ENCODE results near the gene TMEM106A. TPM values are rescaled to one million over a fixed set of nuclear protein-coding genes. Genes with fewer than 3 reads are reported as not detected.
"Not testable (repeated sequence)": the region's sequence is repeated elsewhere in the genome, so short reads cannot be mapped to it uniquely, and the experiment has no call there.

TMEM106A gene
- total and polyA plus RNA-seq, 2 donors (not counting 1 experiment from before 2014, with no cell fraction given) = 23.7 to 66.0 TPM

DNA sequence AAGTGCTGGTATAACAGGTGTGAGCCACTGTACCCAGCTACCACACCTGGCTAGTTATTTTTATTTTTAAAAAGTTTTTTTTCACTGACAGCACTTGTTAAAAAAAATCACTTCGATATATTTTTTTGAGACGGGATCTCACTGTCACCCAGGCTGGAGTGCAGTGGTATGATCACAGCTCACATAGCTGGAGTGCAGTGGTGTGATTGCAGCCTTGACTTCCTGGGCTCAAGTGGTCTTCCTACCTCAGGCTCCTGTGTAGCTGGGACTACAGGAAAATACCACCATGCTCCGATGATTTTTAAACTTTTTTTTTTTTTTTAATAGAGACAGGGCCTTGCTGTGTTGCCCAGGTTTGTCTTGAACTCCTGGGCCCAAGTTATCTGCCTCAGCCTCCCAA, 27.8 kb upstream of the TMEM106A start:
- Mint-ChIP-seq H3K4me3 (no peak overlapping the region), H3K9me3 (ENCODE audit: insufficient read depth) (no peaks in the 10 kb centered on the region)
- no peak overlapping the region for H3K4me2 ChIP-seq (replicated peaks; ENCODE audit: low read depth, low read length, poor library complexity, severe bottlenecking)

DNA sequence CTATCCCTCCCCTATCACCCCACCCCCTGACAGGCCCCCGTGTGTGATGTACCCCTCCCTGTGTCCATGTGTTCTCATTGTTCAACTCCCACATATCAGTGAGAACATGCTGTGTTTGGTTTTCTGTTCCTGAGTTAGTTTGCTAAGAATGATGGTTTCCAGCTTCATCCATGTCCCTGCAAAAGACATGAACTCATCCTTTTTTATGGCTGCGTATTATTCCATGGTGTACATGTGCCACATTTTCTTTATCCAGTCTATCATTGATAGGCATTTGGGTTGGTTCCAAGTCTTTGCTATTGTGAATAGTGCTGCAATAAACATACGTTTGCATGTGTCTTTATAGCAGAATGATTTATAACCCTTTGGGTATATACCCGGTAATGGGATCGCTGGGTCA, 25.0 kb upstream of the TMEM106A start:
- 100% methylated on average over 2 of the region's 5 CpGs for WGBS (ENCODE audit: insufficient coverage)
- H4K20me1 ChIP-seq (ENCODE audit: control insufficient read depth, insufficient read depth, low read length, poor library complexity, severe bottlenecking); DNase-seq; H3K9me3 ChIP-seq (ENCODE audit: control extremely low read depth in 1 of 3, control insufficient read depth in 2 of 3, insufficient read depth in 1 of 3, low read length in 2 of 3); H3K4me3 ChIP-seq (ENCODE audit: control extremely low read depth in 1 of 5, extremely low read depth in 1 of 5, insufficient read depth in 1 of 5, low read depth in 2 of 5, low read length in 4 of 5); H2AFZ ChIP-seq (ENCODE audit: insufficient read depth, low read depth, low read length, poor library complexity, severe bottlenecking); H3K27me3 ChIP-seq (replicated peaks in 1 of 4; ENCODE audit: control extremely low read depth in 1 of 4, control insufficient read depth in 3 of 4, insufficient read depth in 4 of 4, low read length in 3 of 4); CTCF ChIA-PET; H3K4me1 Mint-ChIP-seq; H3K27ac Mint-ChIP-seq; H3K27ac ChIP-seq (ENCODE audit: low read length in 2 of 2); H3K9ac ChIP-seq (ENCODE audit: low read length); H3K4me1 ChIP-seq (ENCODE audit: control insufficient read depth in 2 of 2, insufficient read depth in 2 of 2, low read length in 2 of 2); POLR2A ChIA-PET; H3K4me2 ChIP-seq (replicated peaks; ENCODE audit: low read depth, low read length, poor library complexity, severe bottlenecking); H3K9me3 Mint-ChIP-seq (ENCODE audit: insufficient read depth); H3K4me3 Mint-ChIP-seq; H3K27me3 Mint-ChIP-seq; ATAC-seq (ENCODE audit: low read depth); H3K79me2 ChIP-seq (ENCODE audit: control insufficient read depth, insufficient read depth, low read length): not testable (repeated sequence)
- intact Hi-C loops (cut with micrococcal nuclease) = loop anchor here (1.0 kb wide), 1 partner anchor 11 kb away; no protein-coding TSS in a partner anchor
- H3K36me3 ChIP-seq (replicated peaks in 1 of 2; ENCODE audit: control extremely low read depth in 1 of 2, control insufficient read depth in 1 of 2, extremely low read depth in 1 of 2, insufficient read depth in 2 of 2, low read length in 1 of 2) = peaks cover 14 to 48% of the 10 kb centered on the region in 2 experiments

More for the DNA sequence above, 27.8 kb upstream of the TMEM106A start:
- 93% methylated on average over 2 of the region's 3 CpGs for WGBS (ENCODE audit: insufficient coverage)
- no peak for ATAC-seq (ENCODE audit: low read depth)
- Histone ChIP-seq H3K27me3 (replicated peaks in 1 of 4; ENCODE audit: control extremely low read depth in 1 of 4, control insufficient read depth in 3 of 4, insufficient read depth in 4 of 4, low read length in 3 of 4) (no peaks in the 10 kb centered on the region), H3K79me2 (ENCODE audit: control insufficient read depth, insufficient read depth, low read length) (peaks cover 4% of the 10 kb centered on the region), H3K9ac (ENCODE audit: low read length) (no peak overlapping the region), H3K27ac (ENCODE audit: low read length in 2 of 2) (no peak overlapping the region), H2AFZ (ENCODE audit: insufficient read depth, low read depth, low read length, poor library complexity, severe bottlenecking) (no peak overlapping the region), H3K4me3 (ENCODE audit: control extremely low read depth in 1 of 5, extremely low read depth in 1 of 5, insufficient read depth in 1 of 5, low read depth in 2 of 5, low read length in 4 of 5) (no peak overlapping the region), H3K9me3 (ENCODE audit: control extremely low read depth in 1 of 3, control insufficient read depth in 2 of 3, insufficient read depth in 1 of 3, low read length in 2 of 3) (no peaks in the 10 kb centered on the region), H3K36me3 (replicated peaks in 1 of 2; ENCODE audit: control extremely low read depth in 1 of 2, control insufficient read depth in 1 of 2, extremely low read depth in 1 of 2, insufficient read depth in 2 of 2, low read length in 1 of 2) (peaks cover under 1 to 44% of the 10 kb centered on the region in 2 experiments), H4K20me1 (ENCODE audit: control insufficient read depth, insufficient read depth, low read length, poor library complexity, severe bottlenecking) (no peaks in the 10 kb centered on the region), H3K4me1 (ENCODE audit: control insufficient read depth in 2 of 2, insufficient read depth in 2 of 2, low read length in 2 of 2) (no peaks in the 10 kb centered on the region)
- DNase-seq = no peak
- TF ChIP-seq EZH2 (IDR thresholded peaks at IDR 0.05; ENCODE audit: borderline replicate concordance, insufficient read depth, low read depth, low read length, poor library complexity, severe bottlenecking) = no peak
- TF ChIP-seq, protein P1, sequence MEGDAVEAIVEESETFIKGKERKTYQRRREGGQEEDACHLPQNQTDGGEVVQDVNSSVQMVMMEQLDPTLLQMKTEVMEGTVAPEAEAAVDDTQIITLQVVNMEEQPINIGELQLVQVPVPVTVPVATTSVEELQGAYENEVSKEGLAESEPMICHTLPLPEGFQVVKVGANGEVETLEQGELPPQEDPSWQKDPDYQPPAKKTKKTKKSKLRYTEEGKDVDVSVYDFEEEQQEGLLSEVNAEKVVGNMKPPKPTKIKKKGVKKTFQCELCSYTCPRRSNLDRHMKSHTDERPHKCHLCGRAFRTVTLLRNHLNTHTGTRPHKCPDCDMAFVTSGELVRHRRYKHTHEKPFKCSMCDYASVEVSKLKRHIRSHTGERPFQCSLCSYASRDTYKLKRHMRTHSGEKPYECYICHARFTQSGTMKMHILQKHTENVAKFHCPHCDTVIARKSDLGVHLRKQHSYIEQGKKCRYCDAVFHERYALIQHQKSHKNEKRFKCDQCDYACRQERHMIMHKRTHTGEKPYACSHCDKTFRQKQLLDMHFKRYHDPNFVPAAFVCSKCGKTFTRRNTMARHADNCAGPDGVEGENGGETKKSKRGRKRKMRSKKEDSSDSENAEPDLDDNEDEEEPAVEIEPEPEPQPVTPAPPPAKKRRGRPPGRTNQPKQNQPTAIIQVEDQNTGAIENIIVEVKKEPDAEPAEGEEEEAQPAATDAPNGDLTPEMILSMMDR (IDR thresholded peaks at IDR 0.05) = no peak
- no peaks in the 10 kb centered on the region for H3K27me3 Mint-ChIP-seq
- H3K27ac Mint-ChIP-seq = no peak overlapping the region
- POLR2A ChIA-PET = interaction anchor here (0.6 kb wide), 1 partner anchor 126 kb away, joined by 4 read pairs; no protein-coding TSS in a partner anchor
- intact Hi-C loops (cut with micrococcal nuclease) = no loop called here
- CTCF ChIA-PET = no interaction called here
- peaks cover 2% of the 10 kb centered on the region for H3K4me1 Mint-ChIP-seq

Measured in B cell (primary cell).